Chondrocyte (in vitro differentiated cells): ENCODE measurements around the gene EPHB4. TPM values are rescaled to one million over a fixed set of nuclear protein-coding genes. Genes with fewer than 3 reads are reported as not detected.
"Not testable (repeated sequence)": the region's sequence is repeated elsewhere in the genome, so short reads cannot be mapped to it uniquely, and the experiment has no call there.

ENCODE experiments used
- DNase-seq: peaks from one replicate; pipeline ENCODE4 v3.0.0; 2021; ENCODE audit warnings: mixed read lengths, low spot score
- H3K27ac Mint-ChIP-seq: one replicate; pipeline ENCODE4 v1.8.0; 2021; ENCODE audit warnings: mild to moderate bottlenecking, moderate library complexity, mixed read lengths; ENCODE audit not compliant: unreplicated experiment
- H3K27me3 Mint-ChIP-seq: 2 replicates; pipeline ENCODE4 v1.8.0; 2021; ENCODE audit warnings: low read depth, mixed read lengths
- H3K36me3 Mint-ChIP-seq: 2 replicates; pipeline ENCODE4 v1.8.0; 2021; ENCODE audit warnings: low read depth, mixed read lengths
- H3K4me1 Mint-ChIP-seq: 2 replicates; pipeline ENCODE4 v1.8.0; 2021; ENCODE audit warnings: low read depth, mild to moderate bottlenecking, mixed read lengths
- H3K4me3 Mint-ChIP-seq: one replicate; pipeline ENCODE4 v1.8.0; 2021; ENCODE audit warnings: mild to moderate bottlenecking, moderate library complexity, mixed read lengths; ENCODE audit not compliant: unreplicated experiment
- H3K9me3 Mint-ChIP-seq: 2 replicates; pipeline ENCODE4 v1.8.0; 2021; ENCODE audit warnings: low read depth, mixed read lengths
- CTCF ChIP-seq: fragments of 200-600 bp; sonication (generic); IDR thresholded peaks from 2 replicates; pipeline ENCODE4 v1.5.0; 2021; ENCODE audit warnings: antibody characterized with exemption, mild to moderate bottlenecking, moderate library complexity
- total RNA-seq: library from RNA; stranded (reverse); gene quantifications from 3 replicates; pipeline ENCODE4 v1.2.1, GENCODE V29; 2021

The EPHB4 gene
- total RNA-seq, 1 donor from 2014 or later = 60.7 TPM

DNA sequence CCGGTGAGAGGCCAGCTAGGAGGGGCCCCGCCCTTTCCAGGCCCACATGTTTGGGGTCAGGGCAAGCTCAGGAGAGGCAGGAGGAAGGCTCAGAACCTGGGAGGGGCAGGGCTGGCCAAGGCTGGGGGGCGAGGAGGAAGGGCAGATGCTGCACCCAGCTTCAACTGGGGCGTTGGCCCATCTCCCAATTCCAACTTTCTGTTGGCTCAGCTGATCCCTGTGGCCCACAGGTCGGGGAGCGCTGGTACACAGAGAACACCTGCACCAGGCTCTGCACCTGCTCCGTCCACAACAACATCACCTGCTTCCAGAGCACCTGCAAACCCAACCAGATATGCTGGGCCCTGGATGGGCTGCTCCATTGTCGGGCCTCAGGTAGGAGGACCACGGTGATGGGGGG, 53.8 kb downstream of the EPHB4 start:
- no peak overlapping the region for H3K4me3 Mint-ChIP-seq
- peaks cover 17% of the 10 kb centered on the region for H3K27me3 Mint-ChIP-seq
- H3K4me1 Mint-ChIP-seq = no peaks in the 10 kb centered on the region
- peaks cover 2% of the 10 kb centered on the region for H3K36me3 Mint-ChIP-seq
- no peak for DNase-seq
- TF ChIP-seq CTCF = no peak
- H3K27ac Mint-ChIP-seq = no peak overlapping the region
- H3K9me3 Mint-ChIP-seq = peaks cover 3% of the 10 kb centered on the region

DNA sequence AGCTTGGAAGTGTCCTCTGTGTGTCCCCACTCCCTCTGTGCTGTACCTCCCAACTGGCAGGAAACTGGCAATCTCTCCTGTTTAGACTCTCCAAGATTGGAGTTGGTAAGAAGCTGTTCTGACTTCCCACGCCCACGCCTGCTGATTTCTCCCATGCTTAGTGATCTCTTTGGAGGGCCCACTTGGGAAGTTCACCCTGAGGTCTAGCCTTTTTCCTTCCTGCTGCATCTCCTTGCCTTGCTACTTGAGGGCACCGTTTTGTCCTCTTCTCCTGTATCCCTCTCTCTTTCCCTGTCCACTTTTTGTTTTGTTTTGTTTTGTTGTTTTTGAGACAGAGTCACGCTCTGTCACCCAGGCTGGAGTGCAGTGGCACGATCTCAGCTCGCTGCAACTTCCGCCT, 58.5 kb downstream of the EPHB4 start:
- H3K36me3 Mint-ChIP-seq = no peaks in the 10 kb centered on the region
- peaks cover 5% of the 10 kb centered on the region for H3K27me3 Mint-ChIP-seq
- H3K4me3 Mint-ChIP-seq = no peak overlapping the region
- TF ChIP-seq CTCF = no peak
- peaks cover 3% of the 10 kb centered on the region for H3K9me3 Mint-ChIP-seq
- no peak overlapping the region for H3K27ac Mint-ChIP-seq
- DNase-seq = no peak
- no peaks in the 10 kb centered on the region for H3K4me1 Mint-ChIP-seq

- H3K27me3 Mint-ChIP-seq = peaks cover 8% of the 10 kb centered on the region
- no peaks in the 10 kb centered on the region for H3K36me3 Mint-ChIP-seq
- peaks cover 3% of the 10 kb centered on the region for H3K9me3 Mint-ChIP-seq
- no peak overlapping the region for H3K27ac Mint-ChIP-seq
- TF ChIP-seq CTCF = no peak
- H3K4me1 Mint-ChIP-seq = no peaks in the 10 kb centered on the region
- no peak for DNase-seq
- no peak overlapping the region for H3K4me3 Mint-ChIP-seq
These were observed 62.1 kb downstream of the EPHB4 start for GRCh38 chr7:100765250-100765649.

DNA sequence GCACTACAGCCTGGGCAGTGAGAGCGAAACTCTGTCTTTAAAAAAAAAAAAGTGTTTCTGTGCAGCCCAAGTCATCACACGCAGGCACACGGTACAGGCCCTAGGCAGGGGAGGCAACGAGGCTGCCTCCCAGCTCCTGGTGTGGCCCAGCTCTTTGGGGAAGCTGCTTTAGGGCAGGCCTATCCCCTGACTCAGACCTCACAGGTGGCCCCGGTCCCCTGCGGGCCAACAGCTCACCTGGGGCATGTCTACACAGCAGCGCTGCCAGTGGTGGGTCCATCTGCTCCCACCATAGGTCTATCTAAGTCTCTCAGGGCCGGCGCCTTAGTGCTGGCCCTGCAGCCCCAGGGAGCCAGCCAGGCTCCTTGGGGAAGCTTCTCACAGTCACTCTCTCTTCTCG, 62.5 kb downstream of the EPHB4 start:
- peaks cover 12% of the 10 kb centered on the region for H3K27me3 Mint-ChIP-seq
- DNase-seq = no peak
- no peak overlapping the region for H3K4me3 Mint-ChIP-seq
- no peak for TF ChIP-seq CTCF
- peaks cover 2% of the 10 kb centered on the region for H3K9me3 Mint-ChIP-seq
- H3K27ac Mint-ChIP-seq = no peak overlapping the region
- no peaks in the 10 kb centered on the region for H3K4me1 Mint-ChIP-seq
- no peaks in the 10 kb centered on the region for H3K36me3 Mint-ChIP-seq

DNA sequence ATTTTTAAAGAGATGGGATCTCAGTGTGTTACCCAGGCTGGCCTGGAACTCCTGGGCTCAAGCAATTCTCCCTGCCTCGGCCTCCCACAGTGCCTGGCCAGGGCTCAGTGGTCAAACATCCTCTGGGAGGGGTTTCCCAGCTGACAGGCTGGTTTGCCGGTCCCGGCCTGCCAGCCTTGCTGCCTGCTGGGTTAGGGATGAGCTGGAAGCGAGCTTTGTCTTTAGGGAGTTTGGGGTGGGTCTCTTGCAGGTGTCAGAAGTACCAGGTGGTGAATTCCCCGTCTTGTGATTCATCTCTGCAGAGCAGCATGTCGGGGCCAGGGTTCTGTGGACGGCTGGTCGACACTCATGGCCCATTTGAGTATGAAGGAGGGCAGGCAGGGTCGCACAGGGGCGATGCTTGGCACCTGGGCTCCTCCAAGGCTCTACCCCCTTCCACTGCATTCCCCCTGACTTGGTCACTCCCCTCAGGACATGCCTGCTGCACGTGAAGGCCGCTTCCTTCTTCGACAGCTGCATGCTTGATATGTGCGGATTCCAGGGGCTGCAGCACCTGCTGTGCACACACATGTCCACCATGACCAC, 63.7 kb downstream of the EPHB4 start:
- Mint-ChIP-seq H3K4me1 (no peaks in the 10 kb centered on the region), H3K27ac (no peak overlapping the region), H3K27me3 (peaks cover 16% of the 10 kb centered on the region), H3K4me3 (no peak overlapping the region), H3K9me3 (no peaks in the 10 kb centered on the region), H3K36me3 (no peaks in the 10 kb centered on the region)
- no peak for TF ChIP-seq CTCF
- no peak for DNase-seq

GRCh38 chr7:100762841-100763240, 64.5 kb downstream of the EPHB4 start:
- not testable (repeated sequence) for H3K4me3 Mint-ChIP-seq, DNase-seq, H3K4me1 Mint-ChIP-seq, H3K9me3 Mint-ChIP-seq, H3K36me3 Mint-ChIP-seq, H3K27ac Mint-ChIP-seq
- peaks cover 16% of the 10 kb centered on the region for H3K27me3 Mint-ChIP-seq
